H1 (cell line): ENCODE results near the gene DNAH10.

Experiments used
- CEBPB ChIP-seq: IDR thresholded peaks from 2 replicates; pipeline ENCODE4 v1.6.1; 2012; ENCODE audit warnings: low read depth, low read length
- EZH2 ChIP-seq: fragments of 200-600 bp; sonication (generic); IDR thresholded peaks from 2 replicates; pipeline ENCODE4 v1.7.1; 2012; ENCODE audit warnings: low read depth, mild to moderate bottlenecking, moderate library complexity, low read length, inconsistent platforms; ENCODE audit not compliant: severe bottlenecking
- GABPA ChIP-seq: IDR thresholded peaks from 2 replicates; pipeline ENCODE4 v1.6.1; 2011; ENCODE audit warnings: mild to moderate bottlenecking, low read length, moderate library complexity, borderline replicate concordance; ENCODE audit not compliant: insufficient read depth
- MAFK ChIP-seq: IDR thresholded peaks from 2 replicates; pipeline ENCODE4 v1.6.1; 2012; ENCODE audit warnings: low read depth, mild to moderate bottlenecking, improper control_type of control experiment, low read length
- POLR2A ChIP-seq, 2 experiments: IDR thresholded peaks; 1 replicate in 1 of 2; 2 replicates in 1 of 2; pipeline ENCODE4 v1.6.1; 2011; ENCODE audit warnings: low read depth in 2 of 2, low read length in 2 of 2, mild to moderate bottlenecking in 2 of 2; ENCODE audit errors: control extremely low read depth in 1 of 2
- POLR2AphosphoS5 ChIP-seq: IDR thresholded peaks from 2 replicates; pipeline ENCODE4 v1.6.1; 2011; ENCODE audit warnings: low read depth, low read length
- RAD21 ChIP-seq, 2 experiments: IDR thresholded peaks in 1 of 2; conservative IDR thresholded peaks in 1 of 2; 2 replicates each; pipeline ENCODE4 v1.6.1; 2011; ENCODE audit warnings: low read depth in 2 of 2, low read length in 2 of 2, improper control_type of control experiment in 1 of 2, inconsistent platforms in 1 of 2, mild to moderate bottlenecking in 1 of 2, moderate library complexity in 1 of 2
- SIX5 ChIP-seq: IDR thresholded peaks from 2 replicates; pipeline ENCODE4 v1.6.1; 2011; ENCODE audit warnings: mild to moderate bottlenecking, low read depth, low read length
- TAF1 ChIP-seq: IDR thresholded peaks from 2 replicates; pipeline ENCODE4 v1.6.1; 2011; ENCODE audit warnings: mild to moderate bottlenecking, low read depth, low read length
- TBP ChIP-seq: IDR thresholded peaks from 2 replicates; pipeline ENCODE4 v1.6.1; 2011; ENCODE audit warnings: low read depth, low read length, improper control_type of control experiment
- TCF12 ChIP-seq: IDR thresholded peaks from 2 replicates; pipeline ENCODE4 v1.6.1; 2011; ENCODE audit warnings: low read depth, mild to moderate bottlenecking, low read length
- TF ChIP-seq, protein P1 (sequence below), 3 experiments: IDR thresholded peaks; 1 replicate in 2 of 3; 2 replicates in 1 of 3; pipeline versions ENCODE4 v1.5.1 to v1.6.1; 2011; ENCODE audit warnings: low read length in 3 of 3, mild to moderate bottlenecking in 3 of 3, inconsistent platforms in 2 of 3, low read depth in 1 of 3, moderate library complexity in 1 of 3; ENCODE audit not compliant: insufficient read depth in 1 of 3; ENCODE audit errors: control extremely low read depth in 1 of 3
- TF ChIP-seq, protein P2 (sequence below): IDR thresholded peaks from 2 replicates; pipeline ENCODE4 v1.6.1; 2011; ENCODE audit warnings: low read depth, mild to moderate bottlenecking, low read length; ENCODE audit not compliant: insufficient read depth

DNA sequence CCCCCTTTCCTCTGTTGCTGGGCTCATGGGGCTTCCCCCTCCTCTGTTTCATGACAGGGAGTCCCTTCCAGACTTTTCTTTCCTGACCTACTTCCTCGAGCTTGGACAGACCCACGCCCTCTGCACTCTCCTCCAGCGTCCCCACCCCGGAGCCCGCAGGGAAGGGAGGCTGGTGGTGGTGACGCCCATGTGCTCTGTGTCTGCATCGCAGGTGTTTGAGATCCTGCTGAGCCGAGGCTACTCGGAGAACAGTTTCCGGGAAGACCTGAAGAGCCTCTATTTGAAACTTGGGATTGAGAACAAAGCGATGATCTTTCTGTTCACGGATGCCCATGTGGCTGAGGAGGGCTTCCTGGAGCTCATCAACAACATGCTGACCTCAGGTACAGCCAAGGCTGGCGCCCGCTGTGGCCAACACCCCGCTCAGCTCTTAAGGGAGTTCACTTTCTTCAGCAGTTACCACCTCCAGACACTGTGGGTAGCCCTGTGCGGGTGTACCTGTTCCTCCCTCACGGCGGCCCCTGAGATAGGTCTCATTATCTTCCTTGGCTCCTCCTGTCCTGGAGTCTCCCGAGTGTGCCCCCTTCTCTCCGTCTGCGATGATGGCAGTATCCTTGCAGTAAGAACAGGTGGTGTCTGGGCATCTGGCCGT lies 125.0 kb downstream of the DNAH10 start:
- TF ChIP-seq, protein P1, sequence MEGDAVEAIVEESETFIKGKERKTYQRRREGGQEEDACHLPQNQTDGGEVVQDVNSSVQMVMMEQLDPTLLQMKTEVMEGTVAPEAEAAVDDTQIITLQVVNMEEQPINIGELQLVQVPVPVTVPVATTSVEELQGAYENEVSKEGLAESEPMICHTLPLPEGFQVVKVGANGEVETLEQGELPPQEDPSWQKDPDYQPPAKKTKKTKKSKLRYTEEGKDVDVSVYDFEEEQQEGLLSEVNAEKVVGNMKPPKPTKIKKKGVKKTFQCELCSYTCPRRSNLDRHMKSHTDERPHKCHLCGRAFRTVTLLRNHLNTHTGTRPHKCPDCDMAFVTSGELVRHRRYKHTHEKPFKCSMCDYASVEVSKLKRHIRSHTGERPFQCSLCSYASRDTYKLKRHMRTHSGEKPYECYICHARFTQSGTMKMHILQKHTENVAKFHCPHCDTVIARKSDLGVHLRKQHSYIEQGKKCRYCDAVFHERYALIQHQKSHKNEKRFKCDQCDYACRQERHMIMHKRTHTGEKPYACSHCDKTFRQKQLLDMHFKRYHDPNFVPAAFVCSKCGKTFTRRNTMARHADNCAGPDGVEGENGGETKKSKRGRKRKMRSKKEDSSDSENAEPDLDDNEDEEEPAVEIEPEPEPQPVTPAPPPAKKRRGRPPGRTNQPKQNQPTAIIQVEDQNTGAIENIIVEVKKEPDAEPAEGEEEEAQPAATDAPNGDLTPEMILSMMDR (IDR thresholded peaks at IDR 0.05; ENCODE audit: control extremely low read depth in 1 of 3, insufficient read depth in 1 of 3, low read depth in 1 of 3, low read length in 3 of 3) = no peak
- TF ChIP-seq MAFK (no peak), TBP (no peak), POLR2A (IDR thresholded peaks at IDR 0.05; ENCODE audit: control extremely low read depth in 1 of 2, low read depth in 2 of 2, low read length in 2 of 2) (no peak), EZH2 (no peak), TAF1 (no peak), POLR2AphosphoS5 (no peak), SIX5 (no peak), GABPA (no peak), TCF12 (no peak), CEBPB (no peak), RAD21 (IDR thresholded peaks at IDR 0.05 in 1 of 2, conservative IDR thresholded peaks at IDR 0.05 in 1 of 2; ENCODE audit: low read depth in 2 of 2, low read length in 2 of 2) (no peak)
- TF ChIP-seq, protein P2, sequence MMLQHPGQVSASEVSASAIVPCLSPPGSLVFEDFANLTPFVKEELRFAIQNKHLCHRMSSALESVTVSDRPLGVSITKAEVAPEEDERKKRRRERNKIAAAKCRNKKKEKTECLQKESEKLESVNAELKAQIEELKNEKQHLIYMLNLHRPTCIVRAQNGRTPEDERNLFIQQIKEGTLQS = no peak
